ENCODE results near the gene ACACB. TPM values are rescaled to one million over a fixed set of nuclear protein-coding genes. Genes with fewer than 3 reads are reported as not detected.

Gene ACACB
- total and polyA plus RNA-seq, 2 donors (not counting 3 experiments of a cell fraction or from before 2014, with no cell fraction given), result 1.3 to 5.7 TPM

GRCh38 chr12:109236257-109236656 lies 119.9 kb downstream of the ACACB start:
- no peak overlapping the region for H2AFZ ChIP-seq (ENCODE audit: low read depth, low read length)
- CTCF ChIA-PET, result interaction anchor here (1.4 kb wide), 1 partner anchor 124 kb away, joined by 3 read pairs; no protein-coding TSS in a partner anchor
- BruUV-seq (replicated peaks), result no TSS peak

More at GRCh38 chr12:109236257-109236656, 119.9 kb downstream of the ACACB start:
- TF ChIP-seq MAX (IDR thresholded peaks at IDR 0.05; ENCODE audit: insufficient read depth, insufficient read length) (no peak), GATA2 (IDR thresholded peaks at IDR 0.05; ENCODE audit: insufficient read depth, insufficient read length, low read depth, low read length) (no peak), MYC (IDR thresholded peaks at IDR 0.05; ENCODE audit: low read depth, low read length) (no peak), POLR2A (IDR thresholded peaks at IDR 0.05; ENCODE audit: low read depth, low read length) (no peak), JUN (IDR thresholded peaks at IDR 0.05; ENCODE audit: borderline replicate concordance, insufficient read depth, insufficient read length, low read depth) (no peak), POLR2AphosphoS5 (IDR thresholded peaks at IDR 0.05; ENCODE audit: insufficient read depth, low read depth, low read length) (no peak), CTCF (IDR thresholded peaks at IDR 0.05; ENCODE audit: extremely low read depth in 1 of 2, insufficient read depth in 1 of 2, low read depth in 1 of 2, low read length in 2 of 2) (no peak), FOS (IDR thresholded peaks at IDR 0.05; ENCODE audit: borderline replicate concordance, insufficient read depth, low read length) (no peak)
- H3K27me3 ChIP-seq (ENCODE audit: control insufficient read depth in 2 of 2, insufficient read depth in 2 of 2, low read length in 2 of 2), result no peaks in the 10 kb centered on the region
- intact Hi-C loops (cut with micrococcal nuclease), result no loop called here
- dilution Hi-C loops (cut with MboI; ENCODE audit: extremely low pct_ligation_motif_present, low sequenced_read_pairs), result no loop called here
- no peak for FAIRE-seq
- no peak overlapping the region for H3K27ac ChIP-seq (ENCODE audit: insufficient read depth, low read depth, low read length)
- no peaks in the 10 kb centered on the region for H3K36me3 ChIP-seq (ENCODE audit: control insufficient read depth in 2 of 2, extremely low read depth in 1 of 2, insufficient read depth in 2 of 2, low read length in 2 of 2)
- no peaks in the 10 kb centered on the region for H3K79me2 ChIP-seq (ENCODE audit: control insufficient read depth, insufficient read depth, low read length)
- no peak overlapping the region for H3K9ac ChIP-seq (replicated peaks; ENCODE audit: extremely low read depth, insufficient read depth, low read length)
- H4K20me1 ChIP-seq (replicated peaks; ENCODE audit: control insufficient read depth, extremely low read depth, insufficient read depth, low read length), result no peaks in the 10 kb centered on the region
- no peak overlapping the region for H3K4me2 ChIP-seq (ENCODE audit: insufficient read depth, low read length)
- H3K4me3 ChIP-seq (replicated peaks in 1 of 3; ENCODE audit: insufficient read depth in 1 of 3, low read depth in 1 of 3, low read length in 3 of 3), result no peak overlapping the region
- no peaks in the 10 kb centered on the region for H3K9me1 ChIP-seq (replicated peaks; ENCODE audit: control insufficient read depth, extremely low read depth, insufficient read depth, low read length)
- no peak for DNase-seq (ENCODE audit: low read depth, low spot score)
- H3K9me3 ChIP-seq (replicated peaks; ENCODE audit: control insufficient read depth, insufficient read depth, low read length), result no peaks in the 10 kb centered on the region
- POLR2A ChIA-PET, result no interaction called here
- no peaks in the 10 kb centered on the region for H3K4me1 ChIP-seq (ENCODE audit: control insufficient read depth, extremely low read depth, insufficient read depth, low read length)

Measured in endothelial cell of umbilical vein (primary cell).